ENCODE results near the gene SH3RF1. TPM values are rescaled to one million over a fixed set of nuclear protein-coding genes. Genes with fewer than 3 reads are reported as not detected.

The SH3RF1 gene
- total and polyA plus RNA-seq, 2 of the 8 experiments (the other 6 are each of a cell fraction or from before 2014, with no cell fraction given): 6.9 to 15.1 TPM

GRCh38 chr4:169115897-169116254, 154.9 kb downstream of the SH3RF1 start (continued):
- TF ChIP-seq CHD7 (IDR thresholded peaks at IDR 0.05; ENCODE audit: insufficient replicate concordance, low read length) (no peak), RFX5 (IDR thresholded peaks at IDR 0.05; ENCODE audit: borderline replicate concordance, low read depth, low read length) (no peak)
